ENCODE measurements around the gene PRKAG2.

PRKAG2 gene

DNA sequence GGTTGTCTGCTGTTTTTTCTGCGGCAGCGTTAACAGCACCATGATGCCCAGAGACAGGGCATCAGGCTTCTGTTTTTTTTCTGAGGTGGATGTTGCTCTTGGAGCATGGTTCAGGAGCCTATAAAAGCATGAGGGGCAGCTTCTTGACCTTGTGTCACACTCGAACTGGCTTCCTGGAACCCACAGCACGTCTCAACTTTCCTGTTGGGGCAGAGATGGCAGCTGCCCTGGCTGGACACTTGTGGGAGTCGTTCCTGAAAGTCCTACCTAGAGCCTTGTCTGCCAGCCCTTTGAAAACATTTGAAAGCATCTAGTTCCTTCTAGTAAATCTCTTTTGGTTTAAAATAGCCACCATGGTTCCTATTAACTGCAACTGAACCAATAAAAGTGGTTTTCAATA, 28.9 kb upstream of the PRKAG2 start:
- H3K4me3 ChIP-seq (replicated peaks in 1 of 2; ENCODE audit: low read depth in 2 of 2, low read length in 2 of 2) = no peak overlapping the region
- TF ChIP-seq, protein P1, sequence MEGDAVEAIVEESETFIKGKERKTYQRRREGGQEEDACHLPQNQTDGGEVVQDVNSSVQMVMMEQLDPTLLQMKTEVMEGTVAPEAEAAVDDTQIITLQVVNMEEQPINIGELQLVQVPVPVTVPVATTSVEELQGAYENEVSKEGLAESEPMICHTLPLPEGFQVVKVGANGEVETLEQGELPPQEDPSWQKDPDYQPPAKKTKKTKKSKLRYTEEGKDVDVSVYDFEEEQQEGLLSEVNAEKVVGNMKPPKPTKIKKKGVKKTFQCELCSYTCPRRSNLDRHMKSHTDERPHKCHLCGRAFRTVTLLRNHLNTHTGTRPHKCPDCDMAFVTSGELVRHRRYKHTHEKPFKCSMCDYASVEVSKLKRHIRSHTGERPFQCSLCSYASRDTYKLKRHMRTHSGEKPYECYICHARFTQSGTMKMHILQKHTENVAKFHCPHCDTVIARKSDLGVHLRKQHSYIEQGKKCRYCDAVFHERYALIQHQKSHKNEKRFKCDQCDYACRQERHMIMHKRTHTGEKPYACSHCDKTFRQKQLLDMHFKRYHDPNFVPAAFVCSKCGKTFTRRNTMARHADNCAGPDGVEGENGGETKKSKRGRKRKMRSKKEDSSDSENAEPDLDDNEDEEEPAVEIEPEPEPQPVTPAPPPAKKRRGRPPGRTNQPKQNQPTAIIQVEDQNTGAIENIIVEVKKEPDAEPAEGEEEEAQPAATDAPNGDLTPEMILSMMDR (IDR thresholded peaks at IDR 0.05; ENCODE audit: low read depth, low read length) = no peak
- no peak for DNase-seq (ENCODE audit: low read depth in 2 of 2)

DNA sequence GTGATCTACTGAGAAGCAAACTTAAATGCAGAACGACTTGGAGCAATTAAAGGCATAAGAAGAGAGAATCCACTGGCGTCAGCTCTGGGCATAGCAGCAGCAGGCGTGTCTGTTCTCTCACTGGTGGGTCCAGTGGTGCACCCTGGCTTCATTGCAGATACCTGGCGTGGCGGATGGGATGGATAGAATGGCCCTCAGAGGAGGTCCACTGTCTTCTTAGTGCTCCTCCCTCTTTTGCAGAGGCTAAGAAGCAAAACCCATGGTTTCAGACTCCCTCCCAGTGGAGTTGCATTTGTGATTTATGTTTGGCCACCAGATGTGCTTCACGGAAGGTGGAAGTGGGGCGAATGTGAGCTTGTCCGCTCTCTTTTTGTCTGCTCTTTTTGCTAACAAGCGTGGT, 28.4 kb upstream of the PRKAG2 start:
- no peak for DNase-seq (ENCODE audit: low read depth in 2 of 2)
- H3K4me3 ChIP-seq (replicated peaks in 1 of 2; ENCODE audit: low read depth in 2 of 2, low read length in 2 of 2) = no peak overlapping the region
- TF ChIP-seq, protein P1 (IDR thresholded peaks at IDR 0.05; ENCODE audit: low read depth, low read length) = no peak

DNA sequence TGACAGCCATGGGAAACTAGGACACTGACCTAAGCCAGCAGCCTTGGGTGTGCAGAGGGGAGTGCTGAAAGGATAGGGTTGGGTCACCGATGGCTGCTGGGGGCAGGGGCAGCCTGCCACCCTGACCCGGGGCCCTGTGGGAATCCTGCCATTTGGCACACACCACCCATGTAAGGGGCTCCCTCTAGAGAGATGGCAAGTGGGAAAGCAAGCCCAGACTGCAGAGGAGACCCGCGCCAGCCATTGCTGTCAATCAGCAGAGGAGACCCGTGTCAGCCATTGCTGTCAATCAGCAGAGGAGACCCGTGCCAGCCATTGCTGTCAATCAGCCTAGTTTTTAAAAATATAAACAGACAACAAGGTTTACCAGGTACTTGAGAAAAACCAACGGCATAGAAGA, 27.4 kb upstream of the PRKAG2 start:
- DNase-seq (ENCODE audit: low read depth in 2 of 2) = no peak
- no peak overlapping the region for H3K4me3 ChIP-seq (replicated peaks in 1 of 2; ENCODE audit: low read depth in 2 of 2, low read length in 2 of 2)
- TF ChIP-seq, protein P1 (IDR thresholded peaks at IDR 0.05; ENCODE audit: low read depth, low read length) = no peak

GRCh38 chr7:151903249-151904032, 26.5 kb upstream of the PRKAG2 start:
- no peak for DNase-seq (ENCODE audit: low read depth in 2 of 2)
- H3K4me3 ChIP-seq (replicated peaks in 1 of 2; ENCODE audit: low read depth in 2 of 2, low read length in 2 of 2) = no peak overlapping the region
- TF ChIP-seq, protein P1 (IDR thresholded peaks at IDR 0.05; ENCODE audit: low read depth, low read length) = no peak

GRCh38 chr7:151902311-151902710, 25.4 kb upstream of the PRKAG2 start:
- DNase-seq (ENCODE audit: low read depth in 2 of 2) = no peak
- TF ChIP-seq, protein P1 (IDR thresholded peaks at IDR 0.05; ENCODE audit: low read depth, low read length) = no peak
- H3K4me3 ChIP-seq (replicated peaks in 1 of 2; ENCODE audit: low read depth in 2 of 2, low read length in 2 of 2) = no peak overlapping the region

DNA sequence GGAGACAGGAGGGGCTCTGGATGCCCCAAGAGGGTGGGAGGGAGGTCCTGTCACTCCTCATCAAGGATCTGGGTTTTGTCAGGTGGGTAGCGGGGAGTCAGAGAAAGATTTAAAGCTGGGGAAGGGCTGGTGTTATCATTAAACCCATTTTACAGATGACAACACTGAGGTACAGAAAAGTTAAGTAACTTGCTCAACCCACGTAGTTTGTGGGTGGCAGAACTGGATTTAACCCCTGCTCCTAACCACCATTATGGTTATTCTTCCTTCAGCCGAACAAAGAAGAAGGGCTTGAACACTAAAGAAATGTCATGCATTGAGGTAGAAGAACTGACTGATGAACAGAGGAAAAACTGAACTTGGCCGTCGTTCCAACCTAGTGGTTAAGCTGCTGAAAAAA, 24.9 kb upstream of the PRKAG2 start:
- no peak for DNase-seq (ENCODE audit: low read depth in 2 of 2)
- TF ChIP-seq, protein P1 (IDR thresholded peaks at IDR 0.05; ENCODE audit: low read depth, low read length) = no peak
- no peak overlapping the region for H3K4me3 ChIP-seq (replicated peaks in 1 of 2; ENCODE audit: low read depth in 2 of 2, low read length in 2 of 2)
